ENCODE data around the gene CCSER2.
"Not testable (repeated sequence)": the region's sequence is repeated elsewhere in the genome, so short reads cannot be mapped to it uniquely, and the experiment has no call there.

The CCSER2 gene

GRCh38 chr10:84314275-84314674, 14.1 kb upstream of the CCSER2 start:
- DNase-seq (ENCODE audit: low read depth) = no peak

GRCh38 chr10:84317174-84317573, 11.2 kb upstream of the CCSER2 start:
- DNase-seq (ENCODE audit: low read depth) = no peak

GRCh38 chr10:84321902-84322301, 6.5 kb upstream of the CCSER2 start:
- no peak for DNase-seq (ENCODE audit: low read depth)

GRCh38 chr10:84323566-84323965, 4.8 kb upstream of the CCSER2 start:
- DNase-seq (ENCODE audit: low read depth) = not testable (repeated sequence)

- DNase-seq (ENCODE audit: low read depth) = not testable (repeated sequence)
Observed at GRCh38 chr10:84326995-84327394, 1.4 kb upstream of the CCSER2 start.

- no peak for DNase-seq (ENCODE audit: low read depth)
Observed at GRCh38 chr10:84329196-84329611, 815 bp downstream of the CCSER2 start.

GRCh38 chr10:84329986-84330651, 1.7 kb downstream of the CCSER2 start:
- DNase-seq (ENCODE audit: low read depth) = no peak

GRCh38 chr10:84331091-84331490, 2.7 kb downstream of the CCSER2 start:
- DNase-seq (ENCODE audit: low read depth) = no peak

- no peak for DNase-seq (ENCODE audit: low read depth)
Observed at GRCh38 chr10:84333864-84334451, 5.6 kb downstream of the CCSER2 start.

- no peak for DNase-seq (ENCODE audit: low read depth)
Observed at GRCh38 chr10:84334811-84335210, 6.4 kb downstream of the CCSER2 start.

GRCh38 chr10:84335516-84335915, 7.1 kb downstream of the CCSER2 start:
- DNase-seq (ENCODE audit: low read depth) = no peak

GRCh38 chr10:84336406-84337090, 8.2 kb downstream of the CCSER2 start:
- no peak for DNase-seq (ENCODE audit: low read depth)

GRCh38 chr10:84337199-84337598, 8.8 kb downstream of the CCSER2 start:
- no peak for DNase-seq (ENCODE audit: low read depth)

- no peak for DNase-seq (ENCODE audit: low read depth)
Observed at GRCh38 chr10:84339025-84339424, 10.6 kb downstream of the CCSER2 start.

- no peak for DNase-seq (ENCODE audit: low read depth)
Observed at GRCh38 chr10:84340187-84340586, 11.8 kb downstream of the CCSER2 start.

- DNase-seq (ENCODE audit: low read depth) = no peak
Observed at GRCh38 chr10:84340632-84341537, 12.5 kb downstream of the CCSER2 start.

GRCh38 chr10:84341538-84341856, 13.1 kb downstream of the CCSER2 start:
- DNase-seq (ENCODE audit: low read depth) = no peak

- DNase-seq (ENCODE audit: low read depth) = no peak
Observed at GRCh38 chr10:84341983-84342382, 13.6 kb downstream of the CCSER2 start.

GRCh38 chr10:84342584-84342983, 14.2 kb downstream of the CCSER2 start:
- no peak for DNase-seq (ENCODE audit: low read depth)

GRCh38 chr10:84343831-84344230, 15.4 kb downstream of the CCSER2 start:
- no peak for DNase-seq (ENCODE audit: low read depth)

- no peak for DNase-seq (ENCODE audit: low read depth)
Observed at GRCh38 chr10:84344526-84344925, 16.1 kb downstream of the CCSER2 start.

GRCh38 chr10:84347575-84348002, 19.2 kb downstream of the CCSER2 start:
- not testable (repeated sequence) for DNase-seq (ENCODE audit: low read depth)

Measured in GM04504 (cell line).